H9 (cell line): ENCODE results near the gene ZNF423. TPM values are rescaled to one million over a fixed set of nuclear protein-coding genes. Genes with fewer than 3 reads are reported as not detected.

Source experiments
- DNase-seq: peaks from one replicate; pipeline ENCODE4 v3.0.0-alpha.2; 2017
- H2AFZ ChIP-seq: one replicate; pipeline ENCODE4 v1.6.1; 2013; ENCODE audit warnings: mild to moderate bottlenecking, low read length, control low read depth, moderate library complexity
- H2AK5ac ChIP-seq: 2 replicates; pipeline ENCODE4 v1.6.1; 2013; ENCODE audit warnings: low read length, control low read depth, mixed read lengths; ENCODE audit not compliant: insufficient read length
- H2BK120ac ChIP-seq: one replicate; pipeline ENCODE4 v1.6.1; 2013; ENCODE audit warnings: low read depth, mild to moderate bottlenecking, low read length, control low read depth, inconsistent platforms; ENCODE audit not compliant: poor library complexity, severe bottlenecking
- H2BK12ac ChIP-seq: 2 replicates; pipeline ENCODE4 v1.6.1; 2013; ENCODE audit warnings: low read length, control low read depth, mixed read lengths, low read depth; ENCODE audit not compliant: insufficient read length
- H2BK15ac ChIP-seq: 2 replicates; pipeline ENCODE4 v1.6.1; 2013; ENCODE audit warnings: low read depth, low read length, control low read depth
- H2BK20ac ChIP-seq: one replicate; pipeline ENCODE4 v1.6.1; 2013; ENCODE audit warnings: low read depth, mild to moderate bottlenecking, low read length, control low read depth, inconsistent platforms; ENCODE audit not compliant: poor library complexity, severe bottlenecking
- H2BK5ac ChIP-seq: 2 replicates; pipeline ENCODE4 v1.6.1; 2013; ENCODE audit warnings: low read length, control low read depth, mixed read lengths; ENCODE audit not compliant: insufficient read length
- H3K14ac ChIP-seq: 2 replicates; pipeline ENCODE4 v1.6.1; 2013; ENCODE audit warnings: low read length, control low read depth; ENCODE audit not compliant: insufficient read depth
- H3K18ac ChIP-seq: 2 replicates; pipeline ENCODE4 v1.6.1; 2013; ENCODE audit warnings: low read depth, mild to moderate bottlenecking, mixed read lengths, low read length, control low read depth; ENCODE audit not compliant: insufficient read length
- H3K23ac ChIP-seq: 2 replicates; pipeline ENCODE4 v1.6.1; 2013; ENCODE audit warnings: low read length, control low read depth, mixed read lengths, low read depth; ENCODE audit not compliant: insufficient read length
- H3K23me2 ChIP-seq: 2 replicates; pipeline ENCODE4 v1.6.1; 2013; ENCODE audit warnings: low read depth, mild to moderate bottlenecking, mixed read lengths, low read length, control low read depth; ENCODE audit not compliant: insufficient read length, poor library complexity, severe bottlenecking
- H3K27ac ChIP-seq: 2 replicates; pipeline ENCODE4 v1.5.1; 2013; ENCODE audit warnings: low read length, control low read depth, mixed read lengths, low read depth; ENCODE audit not compliant: insufficient read length
- H3K27me3 ChIP-seq: 2 replicates; pipeline ENCODE4 v1.6.1; 2013; ENCODE audit warnings: low read length, control low read depth, inconsistent platforms; ENCODE audit not compliant: insufficient read depth
- H3K4ac ChIP-seq: 2 replicates; pipeline ENCODE4 v1.6.1; 2013; ENCODE audit warnings: low read depth, mild to moderate bottlenecking, control low read depth, inconsistent platforms, low read length, moderate library complexity
- H3K4me1 ChIP-seq: 2 replicates; pipeline ENCODE4 v1.6.1; 2013; ENCODE audit warnings: low read length, control low read depth, inconsistent platforms; ENCODE audit not compliant: insufficient read depth
- H3K4me2 ChIP-seq: 2 replicates; pipeline ENCODE4 v1.6.1; 2013; ENCODE audit warnings: low read length, control low read depth, mixed read lengths; ENCODE audit not compliant: insufficient read length, insufficient read depth
- H3K56ac ChIP-seq: 2 replicates; pipeline ENCODE4 v1.6.1; 2013; ENCODE audit warnings: low read depth, mild to moderate bottlenecking, mixed read lengths, low read length, control low read depth; ENCODE audit not compliant: insufficient read length
- H3K79me1 ChIP-seq: 2 replicates; pipeline ENCODE4 v1.6.1; 2013; ENCODE audit warnings: low read depth, mild to moderate bottlenecking, moderate library complexity, low read length, control low read depth, inconsistent platforms; ENCODE audit not compliant: insufficient read depth, poor library complexity, severe bottlenecking
- H3K79me2 ChIP-seq: 2 replicates; pipeline ENCODE4 v1.6.1; 2013; ENCODE audit warnings: low read length, control low read depth, inconsistent platforms; ENCODE audit not compliant: insufficient read depth
- H3K9ac ChIP-seq: 2 replicates; pipeline ENCODE4 v1.6.1; 2013; ENCODE audit warnings: low read length, control low read depth, mixed read lengths; ENCODE audit not compliant: insufficient read length; ENCODE audit errors: extremely low read depth
- H3K9me3 ChIP-seq: one replicate; pipeline ENCODE4 v1.6.1; 2013; ENCODE audit warnings: low read depth, low read length, inconsistent platforms; ENCODE audit not compliant: control insufficient read depth
- H3T11ph ChIP-seq: one replicate; pipeline ENCODE4 v1.6.1; 2013; ENCODE audit warnings: mild to moderate bottlenecking, low read length, control low read depth, inconsistent platforms
- H4K20me1 ChIP-seq: one replicate; pipeline ENCODE4 v1.6.1; 2013; ENCODE audit not compliant: control insufficient read depth, insufficient read length, insufficient read depth
- H4K5ac ChIP-seq: 2 replicates; pipeline ENCODE4 v1.6.1; 2013; ENCODE audit warnings: low read depth, mild to moderate bottlenecking, mixed read lengths, low read length, control low read depth; ENCODE audit not compliant: insufficient read length
- H4K8ac ChIP-seq: replicated peaks from 2 replicates; pipeline ENCODE4 v1.6.1; 2013; ENCODE audit warnings: low read length, control low read depth, mixed read lengths, low read depth; ENCODE audit not compliant: insufficient read length
- H4K91ac ChIP-seq: 2 replicates; pipeline ENCODE4 v1.6.1; 2013; ENCODE audit warnings: low read depth, mild to moderate bottlenecking, moderate library complexity, mixed read lengths, low read length, control low read depth; ENCODE audit not compliant: insufficient read length
- H3K27ac Mint-ChIP-seq, 3 experiments: 2 replicates in 2 of 3; 3 replicates in 1 of 3; pipeline ENCODE4 v1.8.0; 2020 to 2021; ENCODE audit warnings: mixed read lengths in 3 of 3, mild to moderate bottlenecking in 1 of 3, moderate library complexity in 1 of 3
- H3K27me3 Mint-ChIP-seq: 2 replicates; pipeline ENCODE4 v1.8.0; 2021; ENCODE audit warnings: low read depth, mild to moderate bottlenecking, moderate library complexity, mixed read lengths
- H3K36me3 Mint-ChIP-seq, 3 experiments: 2 replicates in 2 of 3; 3 replicates in 1 of 3; pipeline ENCODE4 v1.8.0; 2020 to 2021; ENCODE audit warnings: low read depth in 3 of 3, mixed read lengths in 3 of 3; ENCODE audit not compliant: insufficient read depth in 1 of 3
- H3K4me1 Mint-ChIP-seq, 2 experiments: 2 replicates each; pipeline ENCODE4 v1.8.0; 2020; ENCODE audit warnings: mixed read lengths in 2 of 2
- H3K4me3 Mint-ChIP-seq, 2 experiments: 2 replicates in 1 of 2; 3 replicates in 1 of 2; pipeline ENCODE4 v1.8.0; 2020 to 2021; ENCODE audit warnings: mild to moderate bottlenecking in 2 of 2, mixed read lengths in 2 of 2, moderate library complexity in 1 of 2
- H3K9me3 Mint-ChIP-seq, 2 experiments: 2 replicates in 1 of 2; 3 replicates in 1 of 2; pipeline ENCODE4 v1.8.0; 2020; ENCODE audit warnings: mild to moderate bottlenecking in 2 of 2, mixed read lengths in 2 of 2, moderate library complexity in 1 of 2
- whole genome bisulfite sequencing: extraction: QIAGEN DNeasy Blood & Tissue Kit; methylation state at CpG from one replicate; pipeline ENCODE4 v1.1.7; 2013; ENCODE audit warnings: missing lambda C conversion rate, low lambda C conversion rate, mixed read lengths; ENCODE audit not compliant: insufficient read length; ENCODE audit errors: extremely low coverage; 5-methylcytosine and 5-hydroxymethylcytosine counted together
- total RNA-seq: library from RNA; stranded (reverse); gene quantifications from 2 replicates; pipeline ENCODE4 v1.2.1, GENCODE V29; 2021
- TF ChIP-seq, protein P1 (sequence below): fragments of 200-600 bp; sonication (generic); conservative IDR thresholded peaks from 3 replicates; pipeline ENCODE4 v1.8.0; 2021; ENCODE audit warnings: antibody characterized with exemption, mild to moderate bottlenecking

ZNF423 gene
- total RNA-seq, 1 experiment from 2014 or later = 51.5 TPM

DNA sequence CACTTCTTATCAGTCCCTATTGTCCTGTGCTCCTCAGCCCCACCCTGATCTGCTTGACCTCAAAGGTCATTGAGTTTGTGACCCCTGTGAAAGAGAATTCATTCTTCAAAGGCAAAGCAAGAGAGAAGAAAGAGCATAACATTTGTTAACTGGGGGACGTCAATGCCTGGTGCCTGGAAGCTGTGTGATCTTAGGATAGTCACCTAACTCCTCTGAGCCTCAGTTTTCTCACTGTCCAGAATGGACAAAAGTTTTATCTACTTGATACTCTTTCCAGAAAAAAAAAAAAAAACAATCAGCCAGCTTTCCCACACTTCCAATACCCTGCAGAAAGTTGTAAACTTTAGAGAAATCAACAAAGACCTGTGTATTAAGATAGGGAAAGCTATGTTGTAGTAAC lies 309.2 kb downstream of the ZNF423 start:
- Histone ChIP-seq H3T11ph (no peak overlapping the region), H2AFZ (no peak overlapping the region), H3K23me2 (no peaks in the 10 kb centered on the region), H3K79me2 (no peaks in the 10 kb centered on the region), H4K5ac (no peak overlapping the region), H3K27ac (no peak overlapping the region), H2BK120ac (no peak overlapping the region), H2BK5ac (no peak overlapping the region), H3K4me2 (no peak overlapping the region), H2BK15ac (no peak overlapping the region), H3K14ac (no peak overlapping the region), H3K56ac (no peak overlapping the region), H2AK5ac (no peak overlapping the region), H4K8ac (no peak overlapping the region), H2BK20ac (no peak overlapping the region), H2BK12ac (no peak overlapping the region), H3K27me3 (no peaks in the 10 kb centered on the region; the same call in 1 of the 2 replicates), H3K9ac (no peak overlapping the region), H4K20me1 (no peaks in the 10 kb centered on the region), H3K4me1 (no peaks in the 10 kb centered on the region; the same call in 1 of the 2 replicates), H3K9me3 (no peaks in the 10 kb centered on the region), H3K4ac (no peak overlapping the region), H4K91ac (no peak overlapping the region), H3K79me1 (no peaks in the 10 kb centered on the region), H3K18ac (no peak overlapping the region), H3K23ac (no peak overlapping the region)
- Mint-ChIP-seq H3K27ac (no peak overlapping the region), H3K9me3 (no peaks in the 10 kb centered on the region), H3K27me3 (no peaks in the 10 kb centered on the region; the same call in 1 of the 2 replicates), H3K36me3 (no peaks in the 10 kb centered on the region), H3K4me3 (no peak overlapping the region), H3K4me1 (peaks cover 48 to 78% of the 10 kb centered on the region in 2 experiments)
- no CpG with 5 or more reads among the region's 1 CpG for WGBS
- TF ChIP-seq, protein P1, sequence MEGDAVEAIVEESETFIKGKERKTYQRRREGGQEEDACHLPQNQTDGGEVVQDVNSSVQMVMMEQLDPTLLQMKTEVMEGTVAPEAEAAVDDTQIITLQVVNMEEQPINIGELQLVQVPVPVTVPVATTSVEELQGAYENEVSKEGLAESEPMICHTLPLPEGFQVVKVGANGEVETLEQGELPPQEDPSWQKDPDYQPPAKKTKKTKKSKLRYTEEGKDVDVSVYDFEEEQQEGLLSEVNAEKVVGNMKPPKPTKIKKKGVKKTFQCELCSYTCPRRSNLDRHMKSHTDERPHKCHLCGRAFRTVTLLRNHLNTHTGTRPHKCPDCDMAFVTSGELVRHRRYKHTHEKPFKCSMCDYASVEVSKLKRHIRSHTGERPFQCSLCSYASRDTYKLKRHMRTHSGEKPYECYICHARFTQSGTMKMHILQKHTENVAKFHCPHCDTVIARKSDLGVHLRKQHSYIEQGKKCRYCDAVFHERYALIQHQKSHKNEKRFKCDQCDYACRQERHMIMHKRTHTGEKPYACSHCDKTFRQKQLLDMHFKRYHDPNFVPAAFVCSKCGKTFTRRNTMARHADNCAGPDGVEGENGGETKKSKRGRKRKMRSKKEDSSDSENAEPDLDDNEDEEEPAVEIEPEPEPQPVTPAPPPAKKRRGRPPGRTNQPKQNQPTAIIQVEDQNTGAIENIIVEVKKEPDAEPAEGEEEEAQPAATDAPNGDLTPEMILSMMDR = no peak
- no peak for DNase-seq
